Pancreas (tissue), 10 donors: ENCODE data around the gene RITA1. TPM values are rescaled to one million over a fixed set of nuclear protein-coding genes. Genes with fewer than 3 reads are reported as not detected.

Experiments used
- ATAC-seq, 4 donors: fragments of 200-7000 bp; cut with Tn5 transposase; one replicate each; pipeline versions ENCODE4 v1.8.0 to v1.9.1; 2020; ENCODE audit warnings: mild to moderate bottlenecking in 4 of 4, moderate library complexity in 4 of 4
- DNase-seq, 6 donors: peaks; one replicate each; pipeline ENCODE4 v3.0.0-alpha.2; 2020
- FAIRE-seq: peaks from 2 replicates; lab custom pipeline; 2012; peaks lifted over from hg19 to GRCh38; lab: Jason Lieb, UNC
- H3K27ac ChIP-seq, 4 donors: fragments of 200-600 bp; sonication (generic); 1 replicate in 3 of 4; 2 replicates in 1 of 4; pipeline versions ENCODE4 v1.5.0 to v1.8.0; 2020
- H3K27me3 ChIP-seq, 4 donors: fragments of 200-600 bp; one replicate each; pipeline ENCODE4 v1.8.0; 2021
- H3K36me3 ChIP-seq, 3 donors: fragments of 200-600 bp; sonication (generic) in 1 of 3; one replicate each; pipeline versions ENCODE4 v1.5.0 to v1.8.0; 2020 to 2021
- H3K4me1 ChIP-seq, 3 donors: fragments of 200-600 bp; one replicate each; pipeline ENCODE4 v1.8.0; 2021
- H3K4me3 ChIP-seq, 4 donors: fragments of 200-600 bp; sonication (generic) in 2 of 4; one replicate each; pipeline versions ENCODE4 v1.5.0 to v1.8.0; 2020 to 2021
- H3K9me3 ChIP-seq, 4 donors: fragments of 200-600 bp; one replicate each; pipeline ENCODE4 v1.8.0; 2021
- WGBS, 2 donors: extraction: QIAGEN DNeasy Blood & Tissue Kit; methylation state at CpG; one replicate each; pipeline ENCODE4 v1.1.7; 2013; 5-methylcytosine and 5-hydroxymethylcytosine counted together
- intact Hi-C, 3 donors: fragments of 100-400 bp; cut with DNase I; formaldehyde crosslinking; loops; one replicate each; pipeline versions ENCODE4 v1.11.1 to v1.14.2; 2022
- polyA plus RNA-seq, 2 donors: library from polyadenylated mRNA; stranded (reverse); fragments of 200-250 nt; gene quantifications; one replicate each; pipeline ENCODE4 v1.2.3, GENCODE V29; 2013
- total RNA-seq, 6 donors: library from RNA; stranded (reverse); fragmentation: NEBNext Ultra II Directional in 4 of 6; extraction: Animal tissue kit (Norgen Biotek cat#: 25700) in 4 of 6; gene quantifications; one replicate each; pipeline versions ENCODE4 v1.2.1 to v1.2.4, GENCODE V29; 2021 to 2023
- TF ChIP-seq, protein P1 (sequence below), 4 donors: fragments of 200-600 bp; sonication (generic) in 3 of 4; IDR thresholded peaks; one replicate each; pipeline versions ENCODE4 v1.5.0 to v1.8.0; 2021; ENCODE audit warnings: antibody characterized with exemption in 4 of 4
- donor health status: healthy with polysubstance abuse.
- donor health status: DM: no; HTN: no; CAD: no; lungs with moderate emphysema.
- donor health status: DM: no; HTN: no; CAD: no.
- donor health status: control.
- donor health status: control.
- donor health status: Bipolar disorder and iron deficiency.
- donor health status: DM: yes; HTN: yes; CAD: no.
- donor health status: DM: no; HTN: no; CAD: no.
- donor health status: DM: no; HTN: no; CAD: no.
- donor health status: DM: yes; HTN: yes; CAD: no.

Gene RITA1
- total and polyA plus RNA-seq, 8 donors, result 4.8 to 8.9 (median 5.4) TPM

DNA sequence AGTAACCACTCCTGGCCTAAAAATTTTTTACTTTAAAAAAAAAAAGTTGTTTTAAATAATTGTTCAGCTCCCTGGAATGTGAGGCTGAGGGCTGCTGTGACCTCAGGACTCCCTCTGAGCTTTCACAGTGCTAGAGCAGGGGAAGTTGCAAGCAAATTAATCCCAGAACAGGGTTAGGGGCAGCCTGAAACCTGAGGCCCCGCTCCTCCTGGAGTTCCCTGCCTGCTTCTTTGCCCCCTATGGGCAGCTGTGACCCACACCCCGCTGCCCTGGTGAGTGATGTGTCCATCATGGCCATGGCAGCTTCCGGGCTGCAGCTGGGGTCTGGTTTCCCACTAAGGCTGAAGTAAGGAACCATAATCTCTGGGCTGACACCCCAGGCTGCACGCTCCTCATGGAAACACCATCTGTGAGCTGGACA lies 9.5 kb downstream of the RITA1 start:
- ATAC-seq (no peak), DNase-seq (no peak), FAIRE-seq (no peak)
- intact Hi-C loops, result loop anchor here in 1 of 3 donors (10.0 kb wide), 1 partner anchor 230 kb away; the partner anchor contains the start of gene SDSL
- Histone ChIP-seq H3K36me3 (peaks cover 0 to 4% (median 3%) of the 10 kb centered on the region in 3 donors), H3K4me3 (no peak overlapping the region), H3K27ac (no peak overlapping the region), H3K9me3 (no peaks in the 10 kb centered on the region), H3K27me3 (no peaks in the 10 kb centered on the region), H3K4me1 (peaks cover 2 to 5% (median 2%) of the 10 kb centered on the region in 3 donors)
- TF ChIP-seq, protein P1, sequence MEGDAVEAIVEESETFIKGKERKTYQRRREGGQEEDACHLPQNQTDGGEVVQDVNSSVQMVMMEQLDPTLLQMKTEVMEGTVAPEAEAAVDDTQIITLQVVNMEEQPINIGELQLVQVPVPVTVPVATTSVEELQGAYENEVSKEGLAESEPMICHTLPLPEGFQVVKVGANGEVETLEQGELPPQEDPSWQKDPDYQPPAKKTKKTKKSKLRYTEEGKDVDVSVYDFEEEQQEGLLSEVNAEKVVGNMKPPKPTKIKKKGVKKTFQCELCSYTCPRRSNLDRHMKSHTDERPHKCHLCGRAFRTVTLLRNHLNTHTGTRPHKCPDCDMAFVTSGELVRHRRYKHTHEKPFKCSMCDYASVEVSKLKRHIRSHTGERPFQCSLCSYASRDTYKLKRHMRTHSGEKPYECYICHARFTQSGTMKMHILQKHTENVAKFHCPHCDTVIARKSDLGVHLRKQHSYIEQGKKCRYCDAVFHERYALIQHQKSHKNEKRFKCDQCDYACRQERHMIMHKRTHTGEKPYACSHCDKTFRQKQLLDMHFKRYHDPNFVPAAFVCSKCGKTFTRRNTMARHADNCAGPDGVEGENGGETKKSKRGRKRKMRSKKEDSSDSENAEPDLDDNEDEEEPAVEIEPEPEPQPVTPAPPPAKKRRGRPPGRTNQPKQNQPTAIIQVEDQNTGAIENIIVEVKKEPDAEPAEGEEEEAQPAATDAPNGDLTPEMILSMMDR (IDR thresholded peaks at IDR 0.05), result no peak
- WGBS, 2 donors, result 87 to 88% methylated on average over 4 of the region's 4 CpGs

DNA sequence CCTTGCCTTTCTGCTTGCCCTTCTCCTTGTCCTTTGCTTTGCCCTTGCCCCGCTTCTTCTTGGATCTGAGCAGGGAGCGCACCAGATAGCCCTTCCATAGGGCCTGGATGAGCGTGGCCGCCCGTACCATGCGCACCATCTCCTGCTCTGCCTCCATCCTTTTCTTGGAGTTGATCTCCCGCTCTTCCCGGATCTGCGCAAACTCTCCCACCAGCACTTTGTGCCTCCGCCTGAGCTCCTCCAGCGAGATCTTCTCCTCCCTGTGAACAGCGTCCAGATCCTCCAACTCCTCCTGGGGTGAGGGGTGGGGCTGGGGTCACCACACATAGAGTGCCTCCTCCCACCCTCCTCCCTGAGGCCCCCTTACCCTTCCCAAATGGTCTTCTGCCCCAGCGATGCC lies 10.1 kb downstream of the RITA1 start:
- H3K27ac ChIP-seq, result no peak overlapping the region
- ATAC-seq (no peak), DNase-seq (no peak), FAIRE-seq (no peak)
- TF ChIP-seq, protein P1 (IDR thresholded peaks at IDR 0.05), result no peak
- no peaks in the 10 kb centered on the region for H3K27me3 ChIP-seq
- H3K9me3 ChIP-seq, result no peaks in the 10 kb centered on the region
- H3K36me3 ChIP-seq, result peaks cover 0 to 4% (median 3%) of the 10 kb centered on the region in 3 donors
- WGBS, 2 donors, result 91 to 95% methylated on average over 13 of the region's 13 CpGs
- intact Hi-C loops, result loop anchor here in 1 of 3 donors (10.0 kb wide), 1 partner anchor 229 kb away; the partner anchor contains the start of gene SDSL
- peaks cover 5 to 10% (median 5%) of the 10 kb centered on the region in 3 donors for H3K4me1 ChIP-seq
- no peak overlapping the region for H3K4me3 ChIP-seq

DNA sequence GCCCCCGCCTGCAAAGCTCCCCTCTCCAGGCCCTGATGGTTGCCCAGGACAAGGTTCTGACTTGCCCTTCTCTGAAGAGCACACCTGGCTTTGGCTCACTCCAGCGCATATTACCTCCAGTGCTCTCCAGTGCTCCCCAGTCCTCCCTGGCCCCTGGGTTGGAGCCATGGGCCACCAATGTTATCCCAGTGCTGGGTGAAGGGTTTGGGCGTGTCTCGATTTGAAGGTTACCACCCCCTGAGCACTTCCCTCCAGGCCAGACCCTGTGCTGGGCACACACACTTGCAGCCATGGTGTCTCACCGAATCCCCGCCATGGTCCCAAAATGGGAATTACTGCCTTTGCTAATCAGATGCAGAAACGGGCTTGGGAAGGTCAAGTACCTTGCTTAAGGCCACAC lies 11.1 kb downstream of the RITA1 start:
- intact Hi-C loops, result loop anchor here in 1 of 3 donors (10.0 kb wide), 1 partner anchor 228 kb away; the partner anchor contains the start of gene SDSL
- Histone ChIP-seq H3K27me3 (no peaks in the 10 kb centered on the region), H3K4me1 (peaks cover 11 to 18% (median 13%) of the 10 kb centered on the region in 3 donors), H3K27ac (no peak overlapping the region), H3K4me3 (no peak overlapping the region), H3K9me3 (no peaks in the 10 kb centered on the region), H3K36me3 (peaks cover 0 to 1% (median under 1%) of the 10 kb centered on the region in 3 donors)
- 57 to 66% methylated on average over 7 of the region's 7 CpGs for WGBS, 2 donors
- FAIRE-seq (no peak), DNase-seq (no peak), ATAC-seq (no peak)
- TF ChIP-seq, protein P1 (IDR thresholded peaks at IDR 0.05), result no peak

DNA sequence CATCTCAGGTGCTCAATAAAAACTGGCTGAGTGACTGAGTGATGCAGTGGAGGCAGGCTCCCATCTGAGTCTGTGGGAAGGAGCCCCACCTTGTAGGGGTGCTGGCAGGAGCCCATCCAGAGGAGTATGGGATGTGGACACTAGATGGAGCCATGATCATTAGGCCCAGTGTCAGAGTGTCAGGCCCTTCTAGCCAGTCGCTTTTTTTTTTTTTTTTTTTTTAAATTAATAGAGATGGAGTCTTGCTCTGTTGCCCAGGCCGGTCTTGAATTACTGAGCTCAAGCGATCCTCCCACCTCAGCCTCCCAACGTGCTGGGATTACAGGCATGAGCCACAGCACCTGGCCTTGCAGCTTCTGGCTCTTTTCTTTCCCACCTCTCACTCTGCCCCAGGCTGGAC lies 11.5 kb downstream of the RITA1 start:
- peaks cover 15 to 22% (median 17%) of the 10 kb centered on the region in 3 donors for H3K4me1 ChIP-seq
- ATAC-seq, result peak; percentile 55 to 82 (median 76)

More for the DNA sequence above, 11.5 kb downstream of the RITA1 start:
- TF ChIP-seq, protein P1 (IDR thresholded peaks at IDR 0.05), result peak; percentile 15 to 58 (median 54)
- Histone ChIP-seq H3K36me3 (no peaks in the 10 kb centered on the region), H3K9me3 (no peaks in the 10 kb centered on the region), H3K27ac (no peak overlapping the region), H3K4me3 (no peak overlapping the region), H3K27me3 (no peaks in the 10 kb centered on the region)
- DNase-seq (peak in 4 of 6 donors; percentile 70 to 81 (median 72)), FAIRE-seq (no peak)
- WGBS, 2 donors, result 6 to 11% methylated on average over 3 to 4 of the region's 4 CpGs
- intact Hi-C loops, result loop anchor here in 1 of 3 donors (10.0 kb wide), 1 partner anchor 228 kb away; the partner anchor contains the start of gene SDSL
